Measurements from ENCODE around the gene NXPE4. TPM values are rescaled to one million over a fixed set of nuclear protein-coding genes. Genes with fewer than 3 reads are reported as not detected.
"Not testable (repeated sequence)": the region's sequence is repeated elsewhere in the genome, so short reads cannot be mapped to it uniquely, and the experiment has no call there.

NXPE4 gene
- total RNA-seq, 4 donors from 2014 or later: not detected

- TF ChIP-seq CTCF (IDR thresholded peaks at IDR 0.05) (no peak), POLR2AphosphoS5 (IDR thresholded peaks at IDR 0.05) (no peak), POLR2A (IDR thresholded peaks at IDR 0.05) (no peak), EP300 (IDR thresholded peaks at IDR 0.05) (no peak)
- Histone ChIP-seq H3K27me3 (no peaks in the 10 kb centered on the region), H3K4me1 (no peaks in the 10 kb centered on the region), H3K36me3 (no peaks in the 10 kb centered on the region), H3K4me3 (no peak overlapping the region), H3K9me3 (no peaks in the 10 kb centered on the region), H3K27ac (no peak overlapping the region)
- no peak for DNase-seq (ENCODE audit: low spot score in 2 of 2)
- WGBS: 93% methylated on average over 9 of the region's 9 CpGs
These were observed 17.1 kb upstream of the NXPE4 start for GRCh38 chr11:114612686-114613085.

GRCh38 chr11:114612199-114612598, 16.6 kb upstream of the NXPE4 start:
- not testable (repeated sequence) for H3K36me3 ChIP-seq; H3K9me3 ChIP-seq; H3K4me3 ChIP-seq; H3K27ac ChIP-seq; H3K4me1 ChIP-seq; DNase-seq (ENCODE audit: low spot score in 2 of 2); H3K27me3 ChIP-seq
- WGBS: 83% methylated on average over 9 of the region's 9 CpGs

GRCh38 chr11:114610984-114611944, 15.7 kb upstream of the NXPE4 start:
- H3K4me1 ChIP-seq: no peaks in the 10 kb centered on the region
- H3K4me3 ChIP-seq: no peak overlapping the region
- H3K9me3 ChIP-seq: no peaks in the 10 kb centered on the region
- no peak for TF ChIP-seq EP300 (IDR thresholded peaks at IDR 0.05)
- TF ChIP-seq CTCF (IDR thresholded peaks at IDR 0.05): peak in 1 of 2 donors; percentile 11
- 87% methylated on average over 18 of the region's 18 CpGs for WGBS
- H3K27ac ChIP-seq: no peak overlapping the region
- H3K36me3 ChIP-seq: no peaks in the 10 kb centered on the region
- no peaks in the 10 kb centered on the region for H3K27me3 ChIP-seq
- DNase-seq (ENCODE audit: low spot score in 2 of 2): no peak

GRCh38 chr11:114610550-114610949, 15.0 kb upstream of the NXPE4 start:
- H3K36me3 ChIP-seq: no peaks in the 10 kb centered on the region
- no peaks in the 10 kb centered on the region for H3K9me3 ChIP-seq
- WGBS: 72% methylated on average over 10 of the region's 10 CpGs
- H3K27me3 ChIP-seq: no peaks in the 10 kb centered on the region
- H3K4me1 ChIP-seq: no peaks in the 10 kb centered on the region
- no peak overlapping the region for H3K4me3 ChIP-seq
- no peak for TF ChIP-seq CTCF (IDR thresholded peaks at IDR 0.05)
- no peak for TF ChIP-seq EP300 (IDR thresholded peaks at IDR 0.05)
- no peak for TF ChIP-seq POLR2AphosphoS5 (IDR thresholded peaks at IDR 0.05)
- TF ChIP-seq POLR2A (IDR thresholded peaks at IDR 0.05): no peak
- no peak for DNase-seq (ENCODE audit: low spot score in 2 of 2)
- H3K27ac ChIP-seq: no peak overlapping the region

GRCh38 chr11:114609429-114609828, 13.8 kb upstream of the NXPE4 start:
- no peak overlapping the region for H3K27ac ChIP-seq
- no peaks in the 10 kb centered on the region for H3K27me3 ChIP-seq
- no peaks in the 10 kb centered on the region for H3K36me3 ChIP-seq
- TF ChIP-seq POLR2A (IDR thresholded peaks at IDR 0.05): no peak
- TF ChIP-seq EP300 (IDR thresholded peaks at IDR 0.05): no peak
- no peak for TF ChIP-seq CTCF (IDR thresholded peaks at IDR 0.05)
- H3K4me1 ChIP-seq: no peaks in the 10 kb centered on the region
- WGBS: 92% methylated on average over 9 of the region's 9 CpGs
- H3K4me3 ChIP-seq: no peak overlapping the region
- no peak for DNase-seq (ENCODE audit: low spot score in 2 of 2)
- H3K9me3 ChIP-seq: no peaks in the 10 kb centered on the region

- not testable (repeated sequence) for H3K36me3 ChIP-seq; H3K9me3 ChIP-seq; H3K27ac ChIP-seq; DNase-seq (ENCODE audit: low spot score in 2 of 2); H3K4me1 ChIP-seq; H3K4me3 ChIP-seq; H3K27me3 ChIP-seq
- 78% methylated on average over 8 of the region's 9 CpGs for WGBS
These were observed 13.0 kb upstream of the NXPE4 start for GRCh38 chr11:114608605-114609004.

Measured in suprapubic skin (tissue), 4 donors.